Ishikawa (cell line): Measurements from ENCODE around the gene CRTC1.

ENCODE experiments used
- CEBPB ChIP-seq: IDR thresholded peaks from 2 replicates; pipeline ENCODE4 v1.6.1; 2012
- CREB1 ChIP-seq: IDR thresholded peaks from 2 replicates; pipeline ENCODE4 v1.6.1; 2012; ENCODE audit warnings: low read depth
- EP300 ChIP-seq: IDR thresholded peaks from 2 replicates; pipeline ENCODE4 v1.6.1; 2012; ENCODE audit warnings: borderline replicate concordance
- FOXM1 ChIP-seq: IDR thresholded peaks from 2 replicates; pipeline ENCODE4 v1.6.1; 2012; ENCODE audit warnings: low read depth, borderline replicate concordance
- MAX ChIP-seq: IDR thresholded peaks from 2 replicates; pipeline ENCODE4 v1.6.1; 2012
- NFIC ChIP-seq: IDR thresholded peaks from 2 replicates; pipeline ENCODE4 v1.6.1; 2012
- RAD21 ChIP-seq: IDR thresholded peaks from 2 replicates; pipeline ENCODE4 v1.6.1; 2012; ENCODE audit warnings: low read depth
- TAF1 ChIP-seq: IDR thresholded peaks from 2 replicates; pipeline ENCODE4 v1.6.1; 2012; ENCODE audit warnings: low read depth, mild to moderate bottlenecking
- TEAD4 ChIP-seq: IDR thresholded peaks from 2 replicates; pipeline ENCODE4 v1.6.1; 2012
- YY1 ChIP-seq: IDR thresholded peaks from 2 replicates; pipeline ENCODE4 v1.6.1; 2012; ENCODE audit warnings: low read depth

GRCh38 chr19:18814063-18814462 lies 130.6 kb downstream of the CRTC1 start:
- TF ChIP-seq NFIC (no peak), MAX (no peak), CEBPB (no peak), YY1 (no peak), TEAD4 (no peak), EP300 (no peak), TAF1 (no peak), CREB1 (no peak), RAD21 (peak; percentile 31; the same call in 1 of the 2 replicates), FOXM1 (no peak)
